RWPE2 (cell line): ENCODE measurements around the gene PBX2.

Experiments used
- ATAC-seq: fragments of 200-7000 bp; cut with Tn5 transposase; 3 replicates; pipeline ENCODE4 v1.9.1; 2021; ENCODE audit warnings: low read depth
- DNase-seq: peaks from one replicate; pipeline ENCODE4 v3.0.0-alpha.2; 2020; ENCODE audit warnings: low spot score
- H3K27ac ChIP-seq: fragments of 450-650 bp; 2 replicates; pipeline ENCODE4 v1.5.1; 2017; ENCODE audit warnings: mild to moderate bottlenecking; ENCODE audit not compliant: poor library complexity, severe bottlenecking
- H3K27me3 ChIP-seq: fragments of 250-450 bp; sonication (Bioruptor Pico); 2 replicates; pipeline ENCODE4 v1.5.1; 2021; ENCODE audit warnings: mild to moderate bottlenecking, moderate library complexity; ENCODE audit not compliant: insufficient read depth, poor library complexity, severe bottlenecking
- H3K36me3 ChIP-seq: fragments of 250-450 bp; sonication (Bioruptor Pico); 2 replicates; pipeline ENCODE4 v1.5.1; 2020; ENCODE audit warnings: low read depth, mild to moderate bottlenecking, moderate library complexity
- H3K4me1 ChIP-seq: fragments of 250-450 bp; sonication (Bioruptor Pico); 2 replicates; pipeline ENCODE4 v1.5.1; 2021; ENCODE audit warnings: mild to moderate bottlenecking, moderate library complexity; ENCODE audit not compliant: insufficient read depth, poor library complexity, severe bottlenecking
- H3K4me3 ChIP-seq: fragments of 250-450 bp; sonication (Bioruptor Pico); 2 replicates; pipeline ENCODE4 v1.5.1; 2021; ENCODE audit warnings: mild to moderate bottlenecking, moderate library complexity; ENCODE audit not compliant: severe bottlenecking
- H3K9me3 ChIP-seq: fragments of 250-450 bp; sonication (Bioruptor Pico); 2 replicates; pipeline ENCODE4 v1.5.1; 2021; ENCODE audit warnings: mild to moderate bottlenecking, moderate library complexity; ENCODE audit not compliant: severe bottlenecking
- CTCF ChIP-seq: fragments of 450-650 bp; IDR thresholded peaks from one replicate; pipeline ENCODE4 v1.5.1; 2017; ENCODE audit warnings: mild to moderate bottlenecking, moderate library complexity; ENCODE audit not compliant: poor library complexity, severe bottlenecking

The PBX2 gene

GRCh38 chr6:32171234-32171633, 18.8 kb downstream of the PBX2 start:
- H3K27ac ChIP-seq: no peak overlapping the region
- ATAC-seq (no peak), DNase-seq (no peak)
- no peak for TF ChIP-seq CTCF
- H3K4me1 ChIP-seq: peaks cover 1% of the 10 kb centered on the region
- H3K36me3 ChIP-seq: peaks cover 37% of the 10 kb centered on the region
- no peaks in the 10 kb centered on the region for H3K27me3 ChIP-seq
- H3K9me3 ChIP-seq: no peaks in the 10 kb centered on the region
- no peak overlapping the region for H3K4me3 ChIP-seq

- TF ChIP-seq CTCF: no peak
- Histone ChIP-seq H3K27me3 (no peaks in the 10 kb centered on the region), H3K4me3 (no peak overlapping the region), H3K9me3 (no peaks in the 10 kb centered on the region), H3K27ac (no peak overlapping the region), H3K4me1 (no peaks in the 10 kb centered on the region), H3K36me3 (peaks cover 40% of the 10 kb centered on the region)
- ATAC-seq (no peak), DNase-seq (no peak)
Measured at GRCh38 chr6:32170294-32170693, 19.7 kb downstream of the PBX2 start.

- TF ChIP-seq CTCF: no peak
- peak; percentile 20; the same call in 2 of the 3 replicates for ATAC-seq
- Histone ChIP-seq H3K4me3 (no peak overlapping the region), H3K27me3 (no peaks in the 10 kb centered on the region), H3K27ac (no peak overlapping the region), H3K4me1 (no peaks in the 10 kb centered on the region), H3K9me3 (no peaks in the 10 kb centered on the region), H3K36me3 (peaks cover 40% of the 10 kb centered on the region)
- DNase-seq: no peak
Measured at GRCh38 chr6:32168807-32169591, 21.0 kb downstream of the PBX2 start.

- H3K27ac ChIP-seq: no peak overlapping the region
- no peaks in the 10 kb centered on the region for H3K9me3 ChIP-seq
- DNase-seq (no peak), ATAC-seq (no peak)
- TF ChIP-seq CTCF: no peak
- H3K4me1 ChIP-seq: no peaks in the 10 kb centered on the region
- no peaks in the 10 kb centered on the region for H3K27me3 ChIP-seq
- no peak overlapping the region for H3K4me3 ChIP-seq
- peaks cover 43% of the 10 kb centered on the region for H3K36me3 ChIP-seq
Measured at GRCh38 chr6:32168350-32168749, 21.7 kb downstream of the PBX2 start.

- Histone ChIP-seq H3K4me1 (no peaks in the 10 kb centered on the region), H3K9me3 (no peaks in the 10 kb centered on the region), H3K27me3 (no peaks in the 10 kb centered on the region), H3K4me3 (no peak overlapping the region), H3K27ac (no peak overlapping the region), H3K36me3 (peaks cover 44% of the 10 kb centered on the region)
- ATAC-seq: no peak
- DNase-seq: no peak
- no peak for TF ChIP-seq CTCF
Measured at GRCh38 chr6:32167761-32168262, 22.2 kb downstream of the PBX2 start.
